GM19351 (cell line): ENCODE data around the gene ADCY7.
A peak's percentile ranks its signal among the peaks of the same experiment; 100 is the strongest.

Experiments
- ATAC-seq: cut with Tn5 transposase; IDR thresholded peaks from one replicate; pipeline ENCODE4 v1.9.1; 2021; ENCODE audit warnings: mild to moderate bottlenecking, moderate library complexity; ENCODE audit not compliant: unreplicated experiment

ADCY7 gene

DNA sequence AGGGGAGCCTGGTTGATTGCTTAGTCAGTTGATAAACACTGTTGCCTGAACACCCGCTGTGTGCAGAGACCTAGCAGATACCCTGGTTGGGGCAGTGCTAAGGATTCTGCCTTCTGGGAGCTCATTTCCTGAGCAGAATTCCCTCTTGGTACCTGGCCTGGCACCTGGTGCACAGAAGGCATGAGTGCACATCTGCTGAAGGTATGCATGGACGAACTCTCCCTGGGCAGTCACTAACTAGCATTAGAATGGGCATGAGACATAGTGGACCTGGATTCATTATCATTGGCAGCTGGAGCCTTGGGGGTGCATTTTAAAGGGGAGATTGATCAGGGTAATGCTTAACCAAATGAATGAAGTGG is 13.1 kb downstream of the ADCY7 start:
- no peak for ATAC-seq

GRCh38 chr16:50280932-50281331 is 14.6 kb downstream of the ADCY7 start:
- no peak for ATAC-seq

GRCh38 chr16:50281391-50282009 is 15.1 kb downstream of the ADCY7 start:
- ATAC-seq, result no peak

DNA sequence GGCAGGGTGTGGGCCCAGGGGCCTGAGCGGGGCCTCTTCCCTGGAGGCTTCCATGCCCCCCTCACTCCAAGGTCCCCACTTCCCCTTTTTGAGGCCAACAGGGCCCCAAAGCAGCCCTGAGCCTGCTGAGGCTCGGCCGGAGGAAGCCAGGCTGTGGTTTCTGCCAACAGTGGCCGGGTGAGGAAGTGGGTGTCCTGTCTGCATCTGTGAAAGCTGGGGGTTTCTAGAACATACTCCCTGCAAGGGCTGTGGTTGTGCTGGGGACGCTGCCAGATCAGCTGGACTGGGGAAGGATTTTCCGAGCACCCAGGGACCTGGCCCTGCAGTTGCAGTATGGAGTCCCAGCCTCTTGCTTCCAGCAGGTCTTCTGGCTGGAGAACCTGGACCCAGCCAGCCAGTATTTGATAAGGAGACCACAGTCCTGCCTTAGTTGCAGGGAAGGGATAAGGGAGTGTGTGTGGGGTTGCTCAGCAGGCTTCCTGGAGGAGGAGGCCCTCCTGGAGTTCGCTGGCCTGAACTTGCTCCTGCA is 15.7 kb downstream of the ADCY7 start:
- peak; percentile 96 for ATAC-seq

- no peak for ATAC-seq
Measured at GRCh38 chr16:50282955-50283631, 16.7 kb downstream of the ADCY7 start.

DNA sequence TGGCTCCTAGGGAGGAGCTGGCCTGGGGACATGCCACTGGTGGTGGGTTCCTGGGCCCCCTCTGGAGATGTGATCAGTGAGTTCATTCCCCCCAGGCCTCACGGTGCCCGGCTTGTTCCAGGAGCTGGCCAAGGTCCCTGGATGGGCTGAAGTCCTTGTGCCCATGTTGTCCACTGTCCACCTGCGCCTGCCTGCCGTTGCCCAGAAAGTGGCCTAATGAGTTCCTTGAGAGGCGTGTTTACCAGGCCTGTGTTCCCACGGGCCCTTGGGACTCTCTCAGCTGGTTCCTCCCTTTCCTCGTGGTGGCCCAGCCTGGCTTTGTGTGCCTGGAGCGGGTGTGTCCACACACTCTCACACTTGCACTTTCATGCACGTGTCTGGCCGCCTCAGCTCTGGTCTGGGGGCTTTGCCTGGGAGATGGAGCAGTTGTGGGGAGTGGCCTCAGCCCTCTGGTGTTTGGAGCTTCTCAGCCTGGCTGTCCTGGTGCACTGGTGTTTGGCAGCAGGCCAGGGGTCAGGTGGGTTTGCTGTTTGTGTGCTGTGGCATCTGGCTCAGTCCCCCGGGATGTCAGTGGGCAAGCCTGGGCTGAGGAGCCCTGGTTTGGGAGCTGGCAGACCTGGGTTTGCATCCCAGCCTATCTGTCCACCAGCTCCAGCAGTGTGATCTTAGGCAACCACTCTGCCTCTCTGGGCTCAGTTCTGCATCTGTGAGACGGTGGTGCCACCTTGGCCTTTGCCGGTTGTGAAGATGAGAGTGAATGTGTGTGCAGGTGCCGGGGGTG is 18.0 kb downstream of the ADCY7 start:
- ATAC-seq, result no peak

- ATAC-seq, result no peak
Measured at GRCh38 chr16:50285406-50286003, 19.2 kb downstream of the ADCY7 start.

DNA sequence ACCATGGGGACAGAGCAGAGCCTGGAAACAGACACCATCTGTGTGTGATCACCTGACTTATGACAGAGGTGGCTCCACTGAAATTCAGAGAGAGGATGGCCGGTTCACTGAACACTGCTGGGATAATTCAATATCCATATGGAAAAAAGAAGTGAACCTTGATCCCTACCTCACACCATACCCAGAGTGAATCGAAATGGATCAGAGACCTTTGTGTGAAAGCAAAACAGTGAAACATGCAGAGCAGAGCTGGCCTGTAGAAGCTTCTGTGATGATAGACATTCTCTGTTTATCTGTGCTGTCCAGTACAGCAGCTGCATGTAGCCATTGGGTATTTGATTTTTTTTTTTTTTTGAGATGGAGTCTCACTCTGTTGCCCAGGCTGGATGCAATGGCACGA is 20.3 kb downstream of the ADCY7 start:
- no peak for ATAC-seq

- no peak for ATAC-seq
Measured at GRCh38 chr16:50288026-50288425, 21.7 kb downstream of the ADCY7 start.

- ATAC-seq, result no peak
Measured at GRCh38 chr16:50288920-50289319, 22.6 kb downstream of the ADCY7 start.

- ATAC-seq, result no peak
Measured at GRCh38 chr16:50289950-50290764, 23.8 kb downstream of the ADCY7 start.

DNA sequence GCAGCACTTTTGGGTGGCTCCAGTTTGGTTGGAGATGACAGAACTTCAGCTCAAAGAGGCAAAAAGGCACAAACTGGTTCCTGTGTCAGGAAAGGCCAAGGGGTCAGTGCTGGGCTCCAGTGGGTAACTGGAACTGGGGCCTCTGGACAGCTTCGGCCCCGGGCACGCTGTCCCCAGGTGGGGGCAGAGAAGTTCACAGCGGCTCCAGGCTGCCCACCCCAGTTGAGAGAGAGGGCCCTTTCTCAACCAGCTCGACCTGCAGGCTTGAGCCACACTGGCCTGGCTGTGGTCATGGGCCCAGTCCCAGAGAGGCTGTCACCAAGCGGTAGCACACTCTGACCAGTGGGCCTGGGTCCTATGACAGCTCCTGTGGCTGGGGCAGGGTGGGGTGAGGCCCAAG is 24.5 kb downstream of the ADCY7 start:
- no peak for ATAC-seq

DNA sequence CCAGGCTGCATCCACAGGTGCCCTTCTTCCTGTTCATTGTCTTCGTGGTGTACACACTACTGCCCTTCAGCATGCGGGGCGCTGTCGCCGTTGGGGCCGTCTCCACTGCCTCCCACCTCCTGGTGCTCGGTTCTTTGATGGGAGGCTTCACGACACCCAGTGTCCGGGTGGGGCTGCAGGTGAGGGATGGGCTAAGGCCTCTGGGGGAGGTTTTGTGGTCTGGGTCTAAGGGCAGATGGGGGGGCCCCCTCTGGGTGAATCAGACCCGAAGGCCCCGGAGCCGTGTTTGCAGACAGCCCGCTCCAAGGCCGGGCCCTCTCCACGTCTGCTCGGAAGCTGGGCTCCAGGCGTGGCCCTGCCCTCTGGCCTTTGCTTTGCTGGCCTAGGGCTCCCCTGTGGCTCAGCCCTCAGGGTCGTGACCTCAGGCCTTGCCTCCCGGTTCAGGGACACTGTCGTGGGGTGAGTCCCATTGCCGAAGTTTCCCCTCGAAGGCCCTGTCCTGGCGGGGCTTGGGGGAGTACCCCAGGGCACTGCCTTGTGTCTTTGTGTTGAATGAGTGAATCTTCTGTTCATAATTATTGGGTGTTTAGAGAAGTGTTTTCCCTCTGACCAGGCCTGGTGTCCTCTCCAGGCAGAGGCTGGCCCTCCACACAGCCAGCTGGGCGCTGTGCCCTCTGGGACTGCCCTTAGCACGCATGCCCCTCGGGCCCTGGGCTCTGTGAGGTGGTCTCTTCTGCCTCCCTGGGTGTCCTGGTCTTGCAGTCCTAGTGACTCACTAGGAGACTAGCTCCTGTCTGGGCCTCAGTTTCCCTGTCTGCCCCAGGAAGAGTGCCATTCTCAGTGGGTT is 25.6 kb downstream of the ADCY7 start:
- no peak for ATAC-seq

DNA sequence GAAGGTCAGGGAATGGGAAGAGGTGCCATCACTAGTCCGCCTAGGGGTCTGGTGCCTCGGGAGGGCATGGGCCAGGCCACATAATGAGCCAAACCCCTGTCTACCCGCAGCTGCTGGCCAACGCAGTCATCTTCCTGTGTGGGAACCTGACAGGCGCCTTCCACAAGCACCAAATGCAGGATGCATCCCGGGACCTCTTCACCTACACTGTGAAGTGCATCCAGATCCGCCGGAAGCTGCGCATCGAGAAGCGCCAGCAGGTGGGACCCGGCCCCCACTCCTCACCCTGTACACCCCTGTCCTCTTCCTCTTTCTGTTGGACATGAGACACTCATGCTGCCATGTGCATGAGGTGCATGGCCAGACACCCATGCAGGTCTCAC is 26.2 kb downstream of the ADCY7 start:
- no peak for ATAC-seq

GRCh38 chr16:50293041-50293783 is 26.9 kb downstream of the ADCY7 start:
- ATAC-seq, result no peak

DNA sequence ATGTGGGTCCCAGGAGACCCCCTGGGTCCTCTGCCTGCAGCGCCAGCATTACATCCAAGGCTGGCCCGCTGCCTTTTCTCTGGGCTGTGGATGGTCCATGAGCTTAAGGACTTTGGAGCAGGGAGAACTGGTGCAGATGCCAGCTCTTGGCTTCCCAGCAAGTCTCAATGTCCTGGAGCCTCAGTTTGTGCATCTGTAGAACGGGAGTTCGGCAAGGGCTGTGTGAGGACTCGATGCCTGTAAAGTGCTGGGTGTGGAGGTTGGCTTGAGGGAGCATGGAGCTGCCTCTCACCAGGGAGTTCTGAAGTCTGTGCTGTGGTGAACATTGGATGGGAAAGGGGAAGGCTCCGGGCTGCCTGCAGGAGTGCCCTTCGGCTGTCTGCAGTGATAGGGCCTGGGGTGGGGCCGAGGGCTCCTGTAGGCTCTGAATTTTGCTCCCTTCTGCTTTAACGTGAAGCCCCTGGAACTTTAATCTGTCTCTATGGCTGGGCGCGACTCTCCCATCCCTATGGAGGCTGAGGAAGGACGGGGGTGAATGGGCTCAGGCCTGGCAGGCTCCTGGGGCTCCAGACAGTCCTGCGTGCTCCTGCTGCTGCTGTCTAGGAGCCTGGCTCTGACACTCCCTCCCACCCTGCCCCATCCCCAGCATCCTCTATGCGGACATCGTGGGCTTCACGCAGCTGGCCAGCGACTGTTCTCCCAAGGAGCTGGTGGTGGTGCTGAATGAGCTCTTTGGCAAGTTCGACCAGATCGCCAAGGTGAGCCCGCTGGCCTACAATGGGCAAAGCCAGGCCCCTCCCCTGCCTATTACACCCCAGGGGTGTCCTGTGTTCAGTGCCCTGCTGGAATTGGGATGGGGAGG is 27.9 kb downstream of the ADCY7 start:
- ATAC-seq, result no peak

DNA sequence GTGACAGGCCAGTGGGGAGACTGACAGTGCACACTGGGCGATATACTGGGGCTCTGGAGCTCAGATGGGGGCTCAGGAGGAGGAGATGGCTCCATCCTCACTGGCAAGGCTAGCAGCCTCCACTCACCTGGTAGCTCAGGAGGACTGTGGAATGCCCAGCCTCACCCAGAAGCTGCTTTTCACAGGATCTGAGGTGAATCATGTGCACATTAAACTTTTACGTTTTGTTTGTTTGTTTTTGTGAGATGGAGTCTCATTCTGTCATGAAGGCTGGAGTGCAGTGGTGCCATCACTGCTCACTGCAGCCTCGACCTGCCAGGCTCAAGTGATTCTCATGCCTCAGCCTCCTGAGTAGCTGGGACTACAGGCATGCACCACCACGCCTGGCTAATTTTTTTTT is 28.6 kb downstream of the ADCY7 start:
- no peak for ATAC-seq

DNA sequence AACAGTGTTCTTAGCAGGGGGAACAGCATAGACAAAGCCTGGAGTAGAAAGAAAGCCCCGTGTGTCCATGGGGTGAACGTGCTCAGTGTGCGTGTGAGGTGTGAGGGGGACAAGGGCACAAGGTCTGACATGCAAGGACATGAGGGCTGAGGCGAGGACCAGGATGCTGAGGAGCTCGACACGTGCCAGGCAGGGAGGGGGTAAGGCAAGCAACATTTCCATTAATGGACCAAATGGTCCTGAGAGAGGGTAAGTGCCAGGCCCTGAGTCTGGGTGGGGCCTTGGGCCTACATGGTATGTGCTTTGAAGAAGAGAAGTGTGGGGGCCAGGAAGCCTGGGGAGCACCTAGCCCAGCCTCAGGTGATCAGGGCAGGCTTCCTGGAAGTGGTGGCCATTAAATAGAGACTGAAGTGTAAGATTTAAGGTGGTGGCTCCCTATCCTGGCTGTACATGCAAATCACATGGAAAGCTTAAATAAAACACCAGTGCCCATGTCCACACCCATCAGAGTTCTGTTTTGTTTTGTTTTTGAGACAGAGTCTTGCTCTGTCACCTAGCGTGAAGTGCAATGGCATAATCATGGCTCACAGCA is 29.3 kb downstream of the ADCY7 start:
- ATAC-seq, result no peak
